Activated naive CD8-positive, alpha-beta T cell (primary cell): Measurements from ENCODE around the gene FLNA.

Source experiments
- H3K27ac Mint-ChIP-seq: one replicate; pipeline ENCODE4 v1.8.0; 2021; ENCODE audit warnings: mixed read lengths
- H3K27me3 Mint-ChIP-seq: one replicate; pipeline ENCODE4 v1.8.0; 2021; ENCODE audit warnings: mixed read lengths
- H3K36me3 Mint-ChIP-seq: one replicate; pipeline ENCODE4 v1.8.0; 2021; ENCODE audit warnings: mixed read lengths
- H3K4me1 Mint-ChIP-seq: one replicate; pipeline ENCODE4 v1.8.0; 2021; ENCODE audit warnings: low read depth, mixed read lengths
- H3K4me3 Mint-ChIP-seq: one replicate; pipeline ENCODE4 v1.8.0; 2021; ENCODE audit warnings: mild to moderate bottlenecking, mixed read lengths
- H3K9me3 Mint-ChIP-seq: one replicate; pipeline ENCODE4 v1.8.0; 2021; ENCODE audit warnings: low read depth, mixed read lengths

Gene FLNA

GRCh38 chrX:154383359-154384283 lies 9.2 kb upstream of the FLNA start:
- H3K27ac Mint-ChIP-seq: no peak overlapping the region
- H3K9me3 Mint-ChIP-seq: no peaks in the 10 kb centered on the region
- no peaks in the 10 kb centered on the region for H3K36me3 Mint-ChIP-seq
- H3K4me1 Mint-ChIP-seq: peaks cover 7% of the 10 kb centered on the region
- H3K4me3 Mint-ChIP-seq: no peak overlapping the region
- no peaks in the 10 kb centered on the region for H3K27me3 Mint-ChIP-seq

- no peaks in the 10 kb centered on the region for H3K9me3 Mint-ChIP-seq
- H3K4me1 Mint-ChIP-seq: peaks cover 9% of the 10 kb centered on the region
- H3K36me3 Mint-ChIP-seq: no peaks in the 10 kb centered on the region
- H3K27ac Mint-ChIP-seq: no peak overlapping the region
- H3K27me3 Mint-ChIP-seq: no peaks in the 10 kb centered on the region
- peak overlapping the region; percentile 17 for H3K4me3 Mint-ChIP-seq
Observed at GRCh38 chrX:154382483-154383069, 8.1 kb upstream of the FLNA start.

GRCh38 chrX:154381271-154381670 lies 6.8 kb upstream of the FLNA start:
- no peaks in the 10 kb centered on the region for H3K36me3 Mint-ChIP-seq
- no peak overlapping the region for H3K27ac Mint-ChIP-seq
- peak overlapping the region; percentile 23 for H3K4me3 Mint-ChIP-seq
- peaks cover 12% of the 10 kb centered on the region for H3K4me1 Mint-ChIP-seq
- H3K9me3 Mint-ChIP-seq: no peaks in the 10 kb centered on the region
- H3K27me3 Mint-ChIP-seq: no peaks in the 10 kb centered on the region

- Mint-ChIP-seq H3K9me3 (no peaks in the 10 kb centered on the region), H3K4me3 (peak overlapping the region; percentile 93), H3K36me3 (no peaks in the 10 kb centered on the region), H3K27me3 (no peaks in the 10 kb centered on the region), H3K4me1 (peaks cover 12% of the 10 kb centered on the region), H3K27ac (peak overlapping the region; percentile 91)
Observed at GRCh38 chrX:154380787-154381186, 6.4 kb upstream of the FLNA start.

- Mint-ChIP-seq H3K4me3 (peak overlapping the region; percentile 93), H3K27ac (peak overlapping the region; percentile 91), H3K27me3 (no peaks in the 10 kb centered on the region), H3K4me1 (peaks cover 12% of the 10 kb centered on the region), H3K9me3 (no peaks in the 10 kb centered on the region), H3K36me3 (no peaks in the 10 kb centered on the region)
Observed at GRCh38 chrX:154380153-154380552, 5.7 kb upstream of the FLNA start.

- Mint-ChIP-seq H3K9me3 (no peaks in the 10 kb centered on the region), H3K36me3 (no peaks in the 10 kb centered on the region), H3K27me3 (no peaks in the 10 kb centered on the region), H3K4me3 (peak overlapping the region; percentile 93), H3K4me1 (peaks cover 12% of the 10 kb centered on the region), H3K27ac (peak overlapping the region; percentile 91)
Observed at GRCh38 chrX:154379569-154379951, 5.1 kb upstream of the FLNA start.

GRCh38 chrX:154378799-154379568 lies 4.5 kb upstream of the FLNA start, which contains the start of gene EMD:
EMD (plus strand) TSS chrX:154379295; CDS start chrX:154379485, 190 bp downstream.
- H3K27me3 Mint-ChIP-seq: no peaks in the 10 kb centered on the region
- peak within 1 kb of the TSS; percentile 93 for H3K4me3 Mint-ChIP-seq
- peak within 1 kb of the TSS; percentile 91 for H3K27ac Mint-ChIP-seq
- H3K4me1 Mint-ChIP-seq: peaks cover 12% of the 10 kb centered on the region
- H3K36me3 Mint-ChIP-seq: no peaks in the 10 kb centered on the region
- no peaks in the 10 kb centered on the region for H3K9me3 Mint-ChIP-seq

GRCh38 chrX:154378059-154378798 lies 3.8 kb upstream of the FLNA start:
- H3K9me3 Mint-ChIP-seq: no peaks in the 10 kb centered on the region

GRCh38 chrX:154376774-154377173 lies 2.3 kb upstream of the FLNA start:
- Mint-ChIP-seq H3K4me1 (peaks cover 21% of the 10 kb centered on the region), H3K27me3 (no peaks in the 10 kb centered on the region), H3K4me3 (no peak overlapping the region), H3K9me3 (no peaks in the 10 kb centered on the region), H3K36me3 (no peaks in the 10 kb centered on the region), H3K27ac (peak overlapping the region; percentile 54)

More at GRCh38 chrX:154378059-154378798, 3.8 kb upstream of the FLNA start:
- H3K27ac Mint-ChIP-seq: peak overlapping the region; percentile 88
- H3K36me3 Mint-ChIP-seq: no peaks in the 10 kb centered on the region
- H3K4me3 Mint-ChIP-seq: peak overlapping the region; percentile 70
- H3K4me1 Mint-ChIP-seq: peaks cover 15% of the 10 kb centered on the region
- no peaks in the 10 kb centered on the region for H3K27me3 Mint-ChIP-seq

GRCh38 chrX:154375156-154375504 lies 696 bp upstream of the FLNA start:
- no peaks in the 10 kb centered on the region for H3K9me3 Mint-ChIP-seq
- peaks cover 18% of the 10 kb centered on the region for H3K4me1 Mint-ChIP-seq
- peak overlapping the region; percentile 56 for H3K4me3 Mint-ChIP-seq
- no peaks in the 10 kb centered on the region for H3K27me3 Mint-ChIP-seq
- no peaks in the 10 kb centered on the region for H3K36me3 Mint-ChIP-seq
- no peak overlapping the region for H3K27ac Mint-ChIP-seq

GRCh38 chrX:154373340-154374306 lies 811 bp downstream of the FLNA start:
- Mint-ChIP-seq H3K4me3 (peak overlapping the region; percentile 78), H3K4me1 (peaks cover 16% of the 10 kb centered on the region), H3K36me3 (no peaks in the 10 kb centered on the region), H3K27me3 (no peaks in the 10 kb centered on the region), H3K27ac (peak overlapping the region; percentile 22), H3K9me3 (no peaks in the 10 kb centered on the region)

GRCh38 chrX:154372612-154373022 lies 1.8 kb downstream of the FLNA start:
- Mint-ChIP-seq H3K27ac (no peak overlapping the region), H3K36me3 (no peaks in the 10 kb centered on the region), H3K9me3 (no peaks in the 10 kb centered on the region), H3K4me3 (peak overlapping the region; percentile 81), H3K4me1 (peaks cover 21% of the 10 kb centered on the region), H3K27me3 (no peaks in the 10 kb centered on the region)

- no peaks in the 10 kb centered on the region for H3K27me3 Mint-ChIP-seq
- H3K4me3 Mint-ChIP-seq: peak overlapping the region; percentile 81
- H3K36me3 Mint-ChIP-seq: no peaks in the 10 kb centered on the region
- no peak overlapping the region for H3K27ac Mint-ChIP-seq
- no peaks in the 10 kb centered on the region for H3K9me3 Mint-ChIP-seq
- H3K4me1 Mint-ChIP-seq: peaks cover 17% of the 10 kb centered on the region
Observed at GRCh38 chrX:154371789-154372300, 2.6 kb downstream of the FLNA start.
